Activated T-cell treated with anti-CD3 and anti-CD28 coated beads for 48 hours (primary cell): ENCODE results near the gene KRTAP5-2.
"Not testable (repeated sequence)": the region's sequence is repeated elsewhere in the genome, so short reads cannot be mapped to it uniquely, and the experiment has no call there.

ENCODE experiments used
- DNase-seq: peaks from one replicate; pipeline ENCODE4 v3.0.0-alpha.2; 2020; ENCODE audit warnings: low read depth

Gene KRTAP5-2

GRCh38 chr11:1597994-1598380, at the start of gene KRTAP5-2:
KRTAP5-2 (minus strand) TSS chr11:1598294; CDS start chr11:1598250, 44 bp downstream.
- no peak for DNase-seq

- not testable (repeated sequence) for DNase-seq
Observed at GRCh38 chr11:1646540-1646939, 48.4 kb upstream of the KRTAP5-2 start.

- no peak for DNase-seq
Observed at GRCh38 chr11:1645357-1645821, 47.3 kb upstream of the KRTAP5-2 start.

- DNase-seq, result no peak
Observed at GRCh38 chr11:1644601-1645356, 46.7 kb upstream of the KRTAP5-2 start.

GRCh38 chr11:1643146-1643690, 45.1 kb upstream of the KRTAP5-2 start:
- no peak for DNase-seq

- no peak for DNase-seq
Observed at GRCh38 chr11:1642288-1643145, 44.4 kb upstream of the KRTAP5-2 start.

- DNase-seq, result no peak
Observed at GRCh38 chr11:1641096-1641495, 43.0 kb upstream of the KRTAP5-2 start.

GRCh38 chr11:1640076-1640946, 42.2 kb upstream of the KRTAP5-2 start:
- peak; percentile 20 for DNase-seq

GRCh38 chr11:1639666-1640065, 41.6 kb upstream of the KRTAP5-2 start:
- DNase-seq, result no peak

- DNase-seq, result no peak
Observed at GRCh38 chr11:1639102-1639620, 41.1 kb upstream of the KRTAP5-2 start.

GRCh38 chr11:1638344-1638743, 40.2 kb upstream of the KRTAP5-2 start:
- no peak for DNase-seq

GRCh38 chr11:1637628-1638027, 39.5 kb upstream of the KRTAP5-2 start:
- no peak for DNase-seq

- no peak for DNase-seq
Observed at GRCh38 chr11:1636291-1636950, 38.3 kb upstream of the KRTAP5-2 start.

- no peak for DNase-seq
Observed at GRCh38 chr11:1633864-1634263, 35.8 kb upstream of the KRTAP5-2 start.

GRCh38 chr11:1632053-1632714, 34.1 kb upstream of the KRTAP5-2 start:
- no peak for DNase-seq

GRCh38 chr11:1631066-1631568, 33.0 kb upstream of the KRTAP5-2 start:
- DNase-seq, result no peak

GRCh38 chr11:1630271-1630670, 32.2 kb upstream of the KRTAP5-2 start:
- DNase-seq, result no peak

- DNase-seq, result no peak
Observed at GRCh38 chr11:1629326-1630185, 31.5 kb upstream of the KRTAP5-2 start, which contains the start of gene KRTAP5-5. KRTAP5-5 (plus strand) TSS chr11:1629775; CDS start chr11:1629841, 66 bp downstream.
